Naive B cell (primary cell): ENCODE data around the gene SLC9A8. TPM values are rescaled to one million over a fixed set of nuclear protein-coding genes. Genes with fewer than 3 reads are reported as not detected.

Experiments used
- ATAC-seq, 2 donors: fragments of 150-1000 bp; cut with Tn5 transposase; 2 replicates each; pipeline ENCODE4 v1.10.0; 2021; ENCODE audit warnings: low read depth in 2 of 2, mild to moderate bottlenecking in 2 of 2, moderate library complexity in 2 of 2
- DNase-seq: peaks from one replicate; pipeline ENCODE4 v3.0.0; 2022
- H3K27ac Mint-ChIP-seq, 6 donors: one replicate each; pipeline ENCODE4 v1.8.0; 2020 to 2022; ENCODE audit warnings: mild to moderate bottlenecking in 6 of 6, mixed read lengths in 6 of 6, moderate library complexity in 5 of 6, inconsistent platforms in 2 of 6
- H3K27me3 Mint-ChIP-seq, 3 donors: one replicate each; pipeline ENCODE4 v1.8.0; 2021 to 2022; ENCODE audit warnings: mixed read lengths in 3 of 3, mild to moderate bottlenecking in 1 of 3
- H3K36me3 Mint-ChIP-seq, 2 donors: one replicate each; pipeline ENCODE4 v1.8.0; 2020 to 2022; ENCODE audit warnings: mixed read lengths in 2 of 2, inconsistent platforms in 1 of 2, mild to moderate bottlenecking in 1 of 2
- H3K4me1 Mint-ChIP-seq, 3 donors: one replicate each; pipeline ENCODE4 v1.8.0; 2020 to 2022; ENCODE audit warnings: mixed read lengths in 3 of 3, inconsistent platforms in 1 of 3, mild to moderate bottlenecking in 1 of 3, moderate library complexity in 1 of 3
- H3K4me3 Mint-ChIP-seq, 8 donors: one replicate each; pipeline ENCODE4 v1.8.0; 2020 to 2022; ENCODE audit warnings: mild to moderate bottlenecking in 8 of 8, mixed read lengths in 8 of 8, moderate library complexity in 8 of 8, inconsistent platforms in 2 of 8
- H3K9me3 Mint-ChIP-seq, 7 donors: one replicate each; pipeline ENCODE4 v1.8.0; 2020 to 2022; ENCODE audit warnings: mixed read lengths in 7 of 7, mild to moderate bottlenecking in 5 of 7, inconsistent platforms in 2 of 7, moderate library complexity in 1 of 7
- polyA plus RNA-seq, 6 donors: library from polyadenylated mRNA; unstranded; fragments of 300-500 nt; fragmentation: Illumina TruSeq; gene quantifications; one replicate each; pipeline ENCODE4 v1.2.3, GENCODE V29; 2021; ENCODE audit warnings: low read depth in 6 of 6

SLC9A8 gene
- polyA plus RNA-seq, 6 donors from 2014 or later: 6.4 to 14.2 (median 10.7) TPM

DNA sequence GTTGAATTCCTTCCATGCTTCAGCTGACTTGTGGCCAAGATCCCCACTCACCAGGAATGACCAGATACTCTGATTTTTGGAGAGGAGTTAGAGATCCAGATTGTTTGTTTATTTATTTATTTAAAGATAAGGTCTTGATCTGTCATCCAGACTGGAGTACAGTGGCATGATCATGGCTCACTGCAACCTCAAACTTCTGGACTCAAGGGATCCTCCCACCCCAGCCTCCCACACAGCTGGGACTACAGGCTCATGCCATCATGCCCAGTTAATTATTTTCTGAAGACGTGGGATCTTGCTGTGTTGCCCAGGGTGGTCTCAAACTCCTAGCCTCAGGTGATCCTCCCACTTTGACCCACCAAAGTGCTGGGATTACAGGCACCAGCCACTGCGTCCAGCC is 106.8 kb downstream of the SLC9A8 start:
- no peaks in the 10 kb centered on the region for H3K36me3 Mint-ChIP-seq
- H3K27ac Mint-ChIP-seq: no peak overlapping the region
- DNase-seq (no peak), ATAC-seq (no peak)
- H3K27me3 Mint-ChIP-seq: peaks cover 0 to 9% (median 0%) of the 10 kb centered on the region in 3 donors
- no peaks in the 10 kb centered on the region for H3K9me3 Mint-ChIP-seq
- H3K4me3 Mint-ChIP-seq: peak overlapping the region in 1 of 8 donors; percentile 46
- peaks cover 16 to 18% (median 17%) of the 10 kb centered on the region in 3 donors for H3K4me1 Mint-ChIP-seq

DNA sequence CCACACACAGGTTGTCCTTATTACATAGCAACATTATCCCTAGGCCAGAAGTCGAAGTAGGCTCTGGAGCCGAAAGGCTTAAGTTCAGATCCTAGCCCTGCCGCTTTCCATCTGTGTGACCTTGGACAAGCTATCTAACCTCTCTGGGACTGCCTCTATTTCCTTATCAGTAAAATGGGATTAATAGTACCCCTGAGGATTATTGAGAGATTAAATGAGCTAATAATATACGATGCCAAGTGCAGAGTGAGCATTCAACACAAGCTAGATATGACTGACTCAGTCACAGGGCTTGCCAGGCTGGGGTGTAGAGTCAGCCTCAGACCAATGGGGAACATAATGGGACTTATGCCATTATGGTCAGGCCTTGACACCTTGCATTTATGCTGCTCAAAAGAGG is 111.6 kb downstream of the SLC9A8 start:
- peaks cover 0 to 16% (median 0%) of the 10 kb centered on the region in 3 donors for H3K27me3 Mint-ChIP-seq
- DNase-seq (no peak), ATAC-seq (no peak)
- H3K4me1 Mint-ChIP-seq: peaks cover 0 to 7% (median 0%) of the 10 kb centered on the region in 3 donors
- H3K36me3 Mint-ChIP-seq: no peaks in the 10 kb centered on the region
- no peak overlapping the region for H3K27ac Mint-ChIP-seq
- H3K4me3 Mint-ChIP-seq: no peak overlapping the region
- H3K9me3 Mint-ChIP-seq: no peaks in the 10 kb centered on the region

DNA sequence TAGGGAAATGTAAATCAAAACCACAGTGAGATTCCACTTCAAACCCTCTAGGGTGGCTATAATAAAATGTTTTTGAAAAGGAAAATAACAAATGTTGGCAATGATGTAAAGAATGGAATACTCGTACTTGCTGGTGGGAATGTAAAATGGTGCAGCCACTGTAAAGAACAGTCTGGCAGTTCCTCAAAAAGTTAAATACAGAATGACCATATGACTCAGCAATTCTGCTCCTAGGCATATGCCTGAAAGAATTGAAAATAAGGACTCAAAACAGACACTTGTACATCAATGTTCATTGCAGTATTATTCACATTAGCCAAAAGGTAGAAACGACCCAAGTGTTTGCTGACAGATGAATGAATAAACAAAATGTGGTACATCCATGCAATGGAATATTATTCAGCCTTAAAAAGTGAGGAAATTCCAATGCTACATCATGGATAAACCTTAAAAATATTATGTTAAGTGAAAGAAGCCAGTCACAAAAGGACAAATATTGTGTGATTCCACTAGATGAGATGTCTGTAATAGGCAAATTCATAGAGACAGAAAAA is 113.3 kb downstream of the SLC9A8 start:
- Mint-ChIP-seq H3K27ac (no peak overlapping the region), H3K4me3 (no peak overlapping the region), H3K36me3 (no peaks in the 10 kb centered on the region), H3K27me3 (peaks cover 0 to 16% (median 0%) of the 10 kb centered on the region in 3 donors), H3K9me3 (no peaks in the 10 kb centered on the region), H3K4me1 (peaks cover 0 to 7% (median 0%) of the 10 kb centered on the region in 3 donors)
- DNase-seq (no peak), ATAC-seq (no peak)

DNA sequence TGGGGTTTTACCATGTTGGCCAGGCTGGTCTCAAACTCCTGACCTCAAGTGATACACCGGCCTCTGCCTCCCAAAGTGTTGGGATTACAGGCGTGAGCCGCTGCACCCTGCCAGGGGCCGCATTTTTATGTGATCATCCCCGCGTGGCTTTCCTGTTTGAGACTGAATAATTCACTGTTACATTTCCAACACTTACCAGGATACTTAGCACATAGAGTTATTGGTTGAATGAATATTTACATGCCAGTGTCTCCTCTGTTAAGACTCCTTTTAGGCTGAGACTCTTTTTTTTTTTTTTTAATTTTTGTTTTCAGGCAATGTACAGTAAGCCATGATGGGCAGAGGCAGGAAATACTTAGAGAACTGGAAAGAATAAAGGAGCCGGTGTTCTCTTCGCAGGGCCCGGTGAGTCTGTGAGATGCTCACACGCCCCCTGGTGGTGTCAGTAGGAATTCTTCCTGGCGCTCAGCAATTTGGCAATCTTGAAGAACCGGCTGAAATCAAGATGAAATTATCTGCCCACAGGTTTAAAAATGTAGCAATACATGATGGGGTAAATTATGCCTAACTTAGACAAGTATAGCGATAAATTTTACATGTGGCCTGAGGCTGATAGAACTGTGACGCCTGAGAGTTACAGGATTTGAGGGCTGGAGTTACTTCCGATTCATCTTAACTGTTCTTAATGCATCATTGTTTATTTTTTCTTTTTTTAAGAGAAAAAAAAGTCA is 115.9 kb downstream of the SLC9A8 start:
- Mint-ChIP-seq H3K4me1 (peaks cover 0 to 7% (median 0%) of the 10 kb centered on the region in 3 donors), H3K4me3 (no peak overlapping the region), H3K27ac (peak overlapping the region in 3 of 6 donors; percentile 38 to 92 (median 38)), H3K9me3 (no peaks in the 10 kb centered on the region), H3K27me3 (peaks cover 0 to 8% (median 0%) of the 10 kb centered on the region in 3 donors), H3K36me3 (no peaks in the 10 kb centered on the region)
- ATAC-seq: peak; percentile 79 to 91
- peak; percentile 62 for DNase-seq

GRCh38 chr20:49929142-49929494 is 116.5 kb downstream of the SLC9A8 start:
- Mint-ChIP-seq H3K27ac (no peak overlapping the region), H3K27me3 (peaks cover 0 to 6% (median 0%) of the 10 kb centered on the region in 3 donors), H3K4me3 (no peak overlapping the region), H3K36me3 (no peaks in the 10 kb centered on the region), H3K9me3 (no peaks in the 10 kb centered on the region), H3K4me1 (peaks cover 4 to 12% (median 5%) of the 10 kb centered on the region in 3 donors)
- ATAC-seq: no peak
- no peak for DNase-seq

- H3K27me3 Mint-ChIP-seq: no peaks in the 10 kb centered on the region
- H3K27ac Mint-ChIP-seq: peak overlapping the region; percentile 60 to 98 (median 96)
- ATAC-seq (peak in 1 of 2 donors; percentile 1), DNase-seq (no peak)
- H3K36me3 Mint-ChIP-seq: no peaks in the 10 kb centered on the region
- H3K4me3 Mint-ChIP-seq: peak overlapping the region; percentile 86 to 98 (median 98)
- peaks cover 40 to 55% (median 49%) of the 10 kb centered on the region in 3 donors for H3K4me1 Mint-ChIP-seq
- no peaks in the 10 kb centered on the region for H3K9me3 Mint-ChIP-seq
Measured at GRCh38 chr20:49935746-49936152, 123.1 kb downstream of the SLC9A8 start.

- peaks cover 45 to 61% (median 55%) of the 10 kb centered on the region in 3 donors for H3K4me1 Mint-ChIP-seq
- peak within 1 kb of the TSS; percentile 94 to 98 (median 98) for H3K4me3 Mint-ChIP-seq
- H3K36me3 Mint-ChIP-seq: no peaks in the 10 kb centered on the region
- no peaks in the 10 kb centered on the region for H3K9me3 Mint-ChIP-seq
- H3K27ac Mint-ChIP-seq: peak within 1 kb of the TSS; percentile 95 to 98 (median 96)
- peak; percentile 81 to 82 for ATAC-seq
- peak; percentile 83 for DNase-seq
- H3K27me3 Mint-ChIP-seq: no peaks in the 10 kb centered on the region
Measured at GRCh38 chr20:49936153-49937026, 123.8 kb downstream of the SLC9A8 start, which contains the start of gene RNF114. Gene RNF114 (plus strand): TSS chr20:49936397. CDS start chr20:49936413, 16 bp downstream.

DNA sequence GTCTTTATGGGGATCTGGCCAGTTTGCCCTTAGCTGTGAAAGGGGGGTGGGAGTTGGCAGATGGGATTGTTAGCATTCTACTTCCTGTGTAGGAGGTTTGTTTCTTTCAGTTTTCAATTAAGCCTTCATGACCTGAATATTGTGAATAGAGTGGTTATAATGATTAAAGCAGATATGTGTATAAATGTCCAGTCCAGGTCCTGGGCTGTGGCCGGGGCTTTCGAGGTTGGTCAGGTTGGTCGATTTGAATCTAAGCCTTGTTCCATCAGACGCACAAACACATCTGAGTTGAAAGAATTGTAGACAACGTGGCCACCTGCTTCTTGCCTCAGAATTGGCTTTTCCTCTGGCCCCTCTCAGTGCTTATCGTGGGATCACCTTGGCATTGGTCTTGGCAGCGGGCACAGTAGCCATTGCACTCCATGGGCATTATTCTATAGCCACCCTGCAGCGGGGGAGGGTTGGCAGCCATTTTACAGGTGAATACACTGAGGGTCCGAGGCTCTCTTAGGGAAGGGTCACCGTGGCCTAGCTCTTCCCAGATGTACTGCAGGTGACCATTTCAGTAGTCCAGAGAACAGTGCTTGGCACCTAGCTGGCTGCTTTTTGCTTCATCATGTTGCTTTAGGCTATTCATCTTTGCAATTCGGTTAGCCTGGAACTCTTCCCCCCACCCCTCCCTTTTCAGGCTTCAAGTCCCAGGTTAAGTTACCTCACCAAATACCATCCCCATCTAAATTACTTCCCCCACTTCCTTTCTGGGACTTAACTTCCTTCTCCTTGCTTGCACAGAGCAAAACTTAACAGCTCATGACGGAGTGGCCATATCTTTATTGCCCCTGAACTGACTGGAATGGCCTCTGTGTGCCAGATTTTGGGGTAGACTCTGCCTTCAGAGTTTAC is 124.7 kb downstream of the SLC9A8 start:
- DNase-seq (peak; percentile 42), ATAC-seq (peak; percentile 26 to 31)
- H3K4me3 Mint-ChIP-seq: peak overlapping the region; percentile 94 to 98 (median 98)
- peak overlapping the region; percentile 93 to 97 (median 96) for H3K27ac Mint-ChIP-seq
- H3K27me3 Mint-ChIP-seq: no peaks in the 10 kb centered on the region
- H3K9me3 Mint-ChIP-seq: no peaks in the 10 kb centered on the region
- no peaks in the 10 kb centered on the region for H3K36me3 Mint-ChIP-seq
- H3K4me1 Mint-ChIP-seq: peaks cover 47 to 68% (median 58%) of the 10 kb centered on the region in 3 donors

DNA sequence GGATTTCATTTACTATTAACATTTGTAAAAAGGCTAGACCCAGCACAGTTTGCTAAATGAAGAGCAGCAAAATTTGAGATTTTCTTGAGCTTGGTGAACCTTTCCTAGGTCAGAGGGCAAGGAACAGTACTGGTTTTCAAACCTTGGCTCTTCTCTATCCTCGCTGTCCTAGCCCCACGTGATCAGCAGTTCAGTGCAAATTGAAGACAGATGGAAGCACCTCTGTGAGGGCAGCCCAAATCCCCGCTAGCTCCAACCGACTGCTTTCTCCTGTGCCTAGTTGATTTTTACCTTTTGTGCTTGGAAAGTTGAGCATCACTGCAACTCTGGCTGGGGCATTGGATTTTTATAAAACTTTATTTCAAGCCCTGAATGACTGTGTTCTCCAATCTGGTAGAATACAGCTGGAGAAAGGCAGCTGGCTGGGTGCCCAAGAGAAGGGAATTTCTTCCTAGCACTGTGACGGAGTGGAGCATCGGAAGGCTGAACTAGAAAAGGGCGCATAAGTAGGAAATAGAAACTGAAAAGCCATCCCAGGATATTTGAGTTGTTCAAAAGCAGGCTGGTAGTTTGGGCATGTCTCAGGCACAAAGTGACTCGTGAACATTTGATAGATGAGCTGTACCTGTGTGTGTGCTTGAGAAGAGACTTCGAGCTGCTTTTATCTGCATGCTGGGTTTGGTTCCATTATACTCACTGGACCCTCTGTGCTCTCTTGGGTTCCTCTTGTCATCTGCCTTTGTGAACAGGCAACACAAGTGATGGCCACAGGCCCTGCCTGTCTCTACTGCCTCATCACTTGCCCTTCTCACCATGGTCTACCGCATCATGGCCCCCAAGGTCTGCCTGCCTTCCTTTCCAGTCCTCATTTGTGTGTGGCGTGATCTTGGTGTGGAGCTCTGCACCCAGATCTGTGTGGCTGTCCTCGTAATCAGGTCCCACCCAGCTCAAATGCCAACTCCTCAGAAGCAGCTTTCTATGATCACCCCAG is 125.8 kb downstream of the SLC9A8 start:
- Mint-ChIP-seq H3K36me3 (no peaks in the 10 kb centered on the region), H3K27ac (peak overlapping the region in 4 of 6 donors; percentile 44 to 95 (median 63)), H3K9me3 (no peaks in the 10 kb centered on the region), H3K4me3 (peak overlapping the region in 7 of 8 donors; percentile 29 to 98 (median 94)), H3K4me1 (peaks cover 47 to 73% (median 58%) of the 10 kb centered on the region in 3 donors), H3K27me3 (no peaks in the 10 kb centered on the region)
- DNase-seq (no peak), ATAC-seq (no peak)

- Mint-ChIP-seq H3K4me3 (peak overlapping the region in 1 of 8 donors; percentile 63), H3K4me1 (peaks cover 36 to 60% (median 44%) of the 10 kb centered on the region in 3 donors), H3K27me3 (no peaks in the 10 kb centered on the region), H3K36me3 (no peaks in the 10 kb centered on the region), H3K27ac (peak overlapping the region in 1 of 6 donors; percentile 8), H3K9me3 (no peaks in the 10 kb centered on the region)
- DNase-seq (no peak), ATAC-seq (no peak)
Measured at GRCh38 chr20:49941456-49941855, 128.8 kb downstream of the SLC9A8 start.
